ENCODE data around the gene KRTAP3-3.

KRTAP3-3 gene

DNA sequence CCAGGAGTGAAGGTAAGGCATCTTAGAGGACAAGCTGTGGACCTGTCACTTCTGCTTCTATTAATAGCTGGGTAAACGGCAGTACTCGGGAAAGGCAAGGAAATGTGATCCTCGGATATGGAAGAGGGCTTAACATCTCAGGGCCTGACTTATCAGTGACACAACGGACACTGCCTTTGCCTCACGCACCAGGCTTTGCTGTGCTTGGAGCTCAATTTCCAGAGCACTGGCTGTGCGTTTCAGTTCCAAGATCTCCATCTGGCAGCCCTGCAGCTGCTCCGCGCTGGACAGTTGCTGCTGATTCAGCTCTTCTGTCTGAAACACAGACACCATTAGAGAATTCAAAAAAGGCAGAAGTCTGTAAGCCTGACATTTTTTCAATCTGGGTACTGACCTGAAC is 13.4 kb downstream of the KRTAP3-3 start:
- TF ChIP-seq, protein P1, sequence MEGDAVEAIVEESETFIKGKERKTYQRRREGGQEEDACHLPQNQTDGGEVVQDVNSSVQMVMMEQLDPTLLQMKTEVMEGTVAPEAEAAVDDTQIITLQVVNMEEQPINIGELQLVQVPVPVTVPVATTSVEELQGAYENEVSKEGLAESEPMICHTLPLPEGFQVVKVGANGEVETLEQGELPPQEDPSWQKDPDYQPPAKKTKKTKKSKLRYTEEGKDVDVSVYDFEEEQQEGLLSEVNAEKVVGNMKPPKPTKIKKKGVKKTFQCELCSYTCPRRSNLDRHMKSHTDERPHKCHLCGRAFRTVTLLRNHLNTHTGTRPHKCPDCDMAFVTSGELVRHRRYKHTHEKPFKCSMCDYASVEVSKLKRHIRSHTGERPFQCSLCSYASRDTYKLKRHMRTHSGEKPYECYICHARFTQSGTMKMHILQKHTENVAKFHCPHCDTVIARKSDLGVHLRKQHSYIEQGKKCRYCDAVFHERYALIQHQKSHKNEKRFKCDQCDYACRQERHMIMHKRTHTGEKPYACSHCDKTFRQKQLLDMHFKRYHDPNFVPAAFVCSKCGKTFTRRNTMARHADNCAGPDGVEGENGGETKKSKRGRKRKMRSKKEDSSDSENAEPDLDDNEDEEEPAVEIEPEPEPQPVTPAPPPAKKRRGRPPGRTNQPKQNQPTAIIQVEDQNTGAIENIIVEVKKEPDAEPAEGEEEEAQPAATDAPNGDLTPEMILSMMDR (IDR thresholded peaks at IDR 0.05; ENCODE audit: low read depth, low read length, missing control alignments) = no peak
- DNase-seq (ENCODE audit: low read depth) = peak; percentile 12
- H3K4me3 ChIP-seq (ENCODE audit: low read depth, low read length) = no peak overlapping the region
- in situ Hi-C loops (cut with HindIII; ENCODE audit: low sequenced_read_pairs) = no loop called here

DNA sequence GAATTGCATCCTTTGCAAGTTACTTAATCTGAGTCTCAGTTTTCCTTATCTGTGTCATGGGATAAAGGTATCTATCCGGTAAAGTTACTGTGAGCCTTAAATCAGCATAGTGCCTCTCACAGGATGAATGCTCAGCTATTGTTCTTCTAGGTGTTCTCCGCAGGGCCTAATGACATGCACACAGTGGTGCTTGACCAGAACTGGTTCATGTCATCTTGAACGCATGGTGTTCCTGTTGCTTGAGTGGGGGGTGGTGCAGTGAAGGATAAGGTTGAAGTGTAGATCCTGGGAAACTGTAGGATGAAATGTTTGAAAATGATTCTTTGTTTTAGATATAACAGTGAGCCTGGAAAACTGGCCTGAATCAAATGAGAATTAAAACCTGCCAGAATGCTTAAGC is 13.8 kb downstream of the KRTAP3-3 start:
- H3K4me3 ChIP-seq (ENCODE audit: low read depth, low read length) = no peak overlapping the region
- DNase-seq (ENCODE audit: low read depth) = no peak
- TF ChIP-seq, protein P1 (IDR thresholded peaks at IDR 0.05; ENCODE audit: low read depth, low read length, missing control alignments) = no peak
- in situ Hi-C loops (cut with HindIII; ENCODE audit: low sequenced_read_pairs) = no loop called here

DNA sequence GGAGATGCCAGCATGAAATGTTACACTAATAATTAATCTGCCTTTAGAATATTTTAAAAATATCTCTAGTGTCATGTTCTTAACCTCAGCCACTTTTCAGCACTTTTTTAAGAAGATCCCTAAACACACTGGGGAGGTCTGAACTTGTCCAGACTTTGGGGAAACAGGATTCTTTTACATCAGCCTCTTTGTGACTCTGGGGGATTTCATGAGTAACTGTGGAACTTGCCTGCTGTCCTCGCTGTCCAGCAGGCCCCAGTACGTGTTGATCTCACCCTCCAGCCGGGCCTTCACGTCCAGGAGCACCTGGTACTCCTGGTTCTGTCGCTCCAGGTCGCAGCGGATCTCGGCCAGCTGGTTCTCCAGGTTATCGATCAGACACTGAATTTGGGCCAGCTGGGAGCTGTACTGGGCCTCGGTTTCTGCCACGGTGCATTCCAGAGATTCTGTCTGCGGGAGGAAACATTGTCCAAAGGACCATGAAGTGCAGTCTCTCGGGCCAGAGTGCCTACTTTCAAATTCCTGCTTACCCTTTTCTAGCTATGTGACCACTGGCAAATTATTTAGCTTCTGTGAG is 15.3 kb downstream of the KRTAP3-3 start:
- TF ChIP-seq, protein P1 (IDR thresholded peaks at IDR 0.05; ENCODE audit: low read depth, low read length, missing control alignments) = no peak
- no peak for DNase-seq (ENCODE audit: low read depth)
- H3K4me3 ChIP-seq (ENCODE audit: low read depth, low read length) = no peak overlapping the region
- in situ Hi-C loops (cut with HindIII; ENCODE audit: low sequenced_read_pairs) = no loop called here

DNA sequence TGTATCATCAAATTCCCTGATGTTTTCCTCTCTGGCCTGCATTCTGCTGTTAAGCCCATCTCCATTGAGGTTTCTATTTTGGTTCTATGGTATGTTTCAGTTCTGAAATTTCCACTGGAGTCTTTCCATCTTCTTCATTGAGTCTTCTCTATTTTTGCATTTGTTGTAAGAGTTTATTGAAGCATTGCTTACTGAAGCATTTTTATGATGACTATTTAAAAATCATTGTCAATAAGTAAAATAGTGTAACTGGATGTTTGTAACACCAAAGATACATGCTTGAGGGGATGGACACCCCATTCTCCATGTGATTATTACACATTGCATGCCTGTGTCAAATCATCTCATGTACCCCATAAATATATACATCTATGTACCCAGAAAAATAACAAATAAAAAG is 18.4 kb downstream of the KRTAP3-3 start:
- no peak for DNase-seq (ENCODE audit: low read depth)
- in situ Hi-C loops (cut with HindIII; ENCODE audit: low sequenced_read_pairs) = no loop called here
- no peak overlapping the region for H3K4me3 ChIP-seq (ENCODE audit: low read depth, low read length)
- TF ChIP-seq, protein P1 (IDR thresholded peaks at IDR 0.05; ENCODE audit: low read depth, low read length, missing control alignments) = no peak

DNA sequence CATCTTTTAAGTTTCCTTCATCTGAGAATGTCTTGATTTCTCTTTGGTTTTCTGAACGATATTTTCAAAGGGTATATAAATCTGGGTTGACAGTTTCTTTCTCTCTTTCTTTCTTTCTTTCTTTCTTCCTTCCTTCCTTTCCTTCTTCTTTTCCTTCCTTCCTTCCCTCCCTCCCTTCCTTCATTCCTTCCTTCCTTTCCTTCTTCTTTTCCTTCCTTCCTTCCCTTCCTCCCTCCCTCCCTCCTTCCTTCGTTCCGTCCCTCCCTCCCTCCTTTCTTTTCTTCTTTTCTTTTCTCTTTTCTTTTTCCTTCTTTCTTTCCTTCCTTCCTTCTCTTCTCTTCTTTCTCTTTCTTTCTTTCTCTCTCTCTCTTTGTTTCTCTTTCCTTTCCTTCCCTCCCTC is 19.6 kb downstream of the KRTAP3-3 start:
- DNase-seq (ENCODE audit: low read depth) = no peak
- in situ Hi-C loops (cut with HindIII; ENCODE audit: low sequenced_read_pairs) = no loop called here
- TF ChIP-seq, protein P1 (IDR thresholded peaks at IDR 0.05; ENCODE audit: low read depth, low read length, missing control alignments) = no peak

DNA sequence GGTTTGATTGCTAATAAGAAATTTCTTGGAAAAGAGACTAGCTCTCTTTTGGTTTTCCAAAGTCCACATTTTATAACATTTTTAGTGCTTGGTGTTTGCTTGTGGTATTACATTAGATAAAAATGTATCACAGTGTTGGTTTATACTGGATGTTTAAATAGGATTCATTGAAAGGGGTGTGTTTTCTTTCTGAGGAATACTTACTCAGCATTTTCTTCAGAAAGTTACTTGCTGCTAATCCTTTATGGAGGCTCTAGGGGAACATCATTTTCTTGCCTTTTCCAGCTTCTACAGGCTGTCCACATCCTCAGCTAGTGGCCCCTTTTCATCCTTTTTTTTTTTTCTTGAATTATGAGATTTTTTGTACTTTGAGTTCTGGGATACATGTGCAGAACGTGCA is 26.4 kb downstream of the KRTAP3-3 start:
- DNase-seq (ENCODE audit: low read depth) = no peak
- TF ChIP-seq, protein P1 (IDR thresholded peaks at IDR 0.05; ENCODE audit: low read depth, low read length, missing control alignments) = no peak
- no peak overlapping the region for H3K4me3 ChIP-seq (ENCODE audit: low read depth, low read length)
- in situ Hi-C loops (cut with HindIII; ENCODE audit: low sequenced_read_pairs) = no loop called here

More for the DNA sequence above, 19.6 kb downstream of the KRTAP3-3 start:
- no peak overlapping the region for H3K4me3 ChIP-seq (ENCODE audit: low read depth, low read length)
